Stomach (tissue), 9 donors: ENCODE measurements around the gene IL12RB2. TPM values are rescaled to one million over a fixed set of nuclear protein-coding genes. Genes with fewer than 3 reads are reported as not detected.

Source experiments
- DNase-seq, 2 donors: peaks; one replicate each; pipeline versions ENCODE4 v3.0.0 to v3.0.0-alpha.2; 2013 to 2019
- H3K27ac ChIP-seq, 5 donors: fragments of 200-600 bp in 4 of 5; sonication (generic) in 4 of 5; one replicate each; pipeline ENCODE4 v1.5.1; 2013 to 2019; ENCODE audit warnings: mild to moderate bottlenecking in 1 of 5, moderate library complexity in 1 of 5
- H3K27me3 ChIP-seq, 3 donors: fragments of 200-600 bp; sonication (generic); one replicate each; pipeline ENCODE4 v1.5.1; 2017 to 2019; ENCODE audit warnings: mixed run types in 1 of 3
- H3K36me3 ChIP-seq, 4 donors: fragments of 200-600 bp; sonication (generic); 1 replicate in 3 of 4; 2 replicates in 1 of 4; pipeline ENCODE4 v1.5.1; 2016 to 2019
- H3K4me1 ChIP-seq, 4 donors: fragments of 200-600 bp; sonication (generic); one replicate each; pipeline ENCODE4 v1.5.1; 2016 to 2019
- H3K4me3 ChIP-seq, 4 donors: fragments of 200-600 bp; sonication (generic) in 3 of 4; one replicate each; pipeline ENCODE4 v1.5.1; 2016 to 2019; ENCODE audit warnings: mild to moderate bottlenecking in 1 of 4
- H3K9me3 ChIP-seq, 4 donors: fragments of 200-600 bp; sonication (generic); one replicate each; pipeline ENCODE4 v1.5.1; 2016 to 2019
- CTCF ChIP-seq, 7 experiments: fragments of 450-650 bp in 4 of 7; fragments of 200-600 bp in 3 of 7; sonication (generic) in 3 of 7; IDR thresholded peaks; one replicate each; pipeline ENCODE4 v1.5.1; 2016 to 2019; ENCODE audit warnings: antibody characterized with exemption in 7 of 7, control low read depth in 2 of 7, mild to moderate bottlenecking in 1 of 7
- EP300 ChIP-seq: sonication (generic); formaldehyde crosslinking; IDR thresholded peaks from one replicate; pipeline ENCODE4 v1.6.1; 2017; ENCODE audit warnings: antibody characterized with exemption
- POLR2A ChIP-seq, 4 donors: fragments of 450-650 bp; IDR thresholded peaks; one replicate each; pipeline ENCODE4 v1.6.1; 2016; ENCODE audit warnings: antibody characterized with exemption in 4 of 4, control low read depth in 2 of 4, mild to moderate bottlenecking in 1 of 4, moderate library complexity in 1 of 4
- POLR2AphosphoS5 ChIP-seq, 3 donors: sonication (generic); formaldehyde crosslinking; IDR thresholded peaks; one replicate each; pipeline ENCODE4 v1.6.1; 2016; ENCODE audit warnings: antibody characterized with exemption in 3 of 3
- WGBS, 5 donors: extraction: QIAGEN DNeasy Blood & Tissue Kit in 3 of 5; methylation state at CpG; one replicate each; pipeline versions ENCODE4 v1.1.5 to v1.1.7; 2013 to 2018; 5-methylcytosine and 5-hydroxymethylcytosine counted together
- intact Hi-C: fragments of 100-400 bp; cut with DNase I; formaldehyde crosslinking; loops from one replicate; pipeline ENCODE4 v1.15.1; 2023; ENCODE audit warnings: low total_unique reads
- polyA plus RNA-seq, 3 donors: library from polyadenylated mRNA; stranded (reverse); fragments of 200-250 nt; gene quantifications; one replicate each; pipeline ENCODE4 v1.2.3, GENCODE V29; 2013
- total RNA-seq, 5 donors: library from RNA; depleted of rRNA; stranded (reverse); fragments of >200 nt; gene quantifications; one replicate each; pipeline versions ENCODE4 v1.1.0 to v1.2.3, GENCODE V29; 2014 to 2016
- donor health status: healthy with polysubstance abuse.
- donor health status: Bipolar disorder and iron deficiency.
- donor health status: healthy.

The IL12RB2 gene
- total and polyA plus RNA-seq, 8 donors: 0.06 to 1.2 (median 0.29) TPM; not detected in 3

GRCh38 chr1:67372898-67373297 is 65.2 kb downstream of the IL12RB2 start:
- Histone ChIP-seq H3K27ac (no peak overlapping the region), H3K9me3 (no peaks in the 10 kb centered on the region), H3K27me3 (no peaks in the 10 kb centered on the region), H3K4me1 (peaks cover 0 to 2% (median under 1%) of the 10 kb centered on the region in 4 donors), H3K36me3 (no peaks in the 10 kb centered on the region), H3K4me3 (no peak overlapping the region)
- no peak for DNase-seq
- no peak for TF ChIP-seq POLR2A (IDR thresholded peaks at IDR 0.05)
- no peak for TF ChIP-seq CTCF (IDR thresholded peaks at IDR 0.05)
- TF ChIP-seq POLR2AphosphoS5 (IDR thresholded peaks at IDR 0.05): no peak
- no peak for TF ChIP-seq EP300
- intact Hi-C loops: no loop called here

GRCh38 chr1:67376381-67376780 is 68.7 kb downstream of the IL12RB2 start:
- peaks cover 0 to 4% (median 0%) of the 10 kb centered on the region in 4 donors for H3K36me3 ChIP-seq
- H3K4me3 ChIP-seq: no peak overlapping the region
- no peaks in the 10 kb centered on the region for H3K9me3 ChIP-seq
- intact Hi-C loops: no loop called here
- 30 to 47% (median 34%) methylated on average over 3 of the region's 3 CpGs for WGBS, 5 donors
- no peaks in the 10 kb centered on the region for H3K4me1 ChIP-seq
- no peaks in the 10 kb centered on the region for H3K27me3 ChIP-seq
- peak in 1 of 2 donors; percentile 51 for DNase-seq
- TF ChIP-seq CTCF (IDR thresholded peaks at IDR 0.05): no peak
- TF ChIP-seq POLR2AphosphoS5 (IDR thresholded peaks at IDR 0.05): no peak
- no peak for TF ChIP-seq EP300
- no peak for TF ChIP-seq POLR2A (IDR thresholded peaks at IDR 0.05)
- no peak overlapping the region for H3K27ac ChIP-seq

GRCh38 chr1:67377253-67377652 is 69.6 kb downstream of the IL12RB2 start:
- DNase-seq: no peak

GRCh38 chr1:67381154-67381553 is 73.5 kb downstream of the IL12RB2 start:
- Histone ChIP-seq H3K27ac (no peak overlapping the region), H3K27me3 (no peaks in the 10 kb centered on the region), H3K4me3 (no peak overlapping the region), H3K4me1 (peaks cover 0 to 3% (median 0%) of the 10 kb centered on the region in 4 donors), H3K9me3 (peaks cover 5 to 17% (median 13%) of the 10 kb centered on the region in 4 donors), H3K36me3 (peaks cover 0 to 4% (median 0%) of the 10 kb centered on the region in 4 donors)
- no peak for DNase-seq
- intact Hi-C loops: no loop called here
- 72 to 82% (median 79%) methylated on average over 4 of the region's 4 CpGs for WGBS, 5 donors
- TF ChIP-seq POLR2A (IDR thresholded peaks at IDR 0.05) (no peak), POLR2AphosphoS5 (IDR thresholded peaks at IDR 0.05) (no peak), EP300 (no peak), CTCF (IDR thresholded peaks at IDR 0.05) (no peak)

More at GRCh38 chr1:67377253-67377652, 69.6 kb downstream of the IL12RB2 start:
- H3K27ac ChIP-seq: no peak overlapping the region
- H3K4me1 ChIP-seq: no peaks in the 10 kb centered on the region
- no peak overlapping the region for H3K4me3 ChIP-seq
- H3K9me3 ChIP-seq: no peaks in the 10 kb centered on the region
- intact Hi-C loops: no loop called here
- peaks cover 0 to 4% (median 0%) of the 10 kb centered on the region in 4 donors for H3K36me3 ChIP-seq
- no peak for TF ChIP-seq POLR2AphosphoS5 (IDR thresholded peaks at IDR 0.05)
- TF ChIP-seq EP300: no peak
- TF ChIP-seq POLR2A (IDR thresholded peaks at IDR 0.05): no peak
- TF ChIP-seq CTCF (IDR thresholded peaks at IDR 0.05): no peak
- 86 to 100% (median 93%) methylated on average over 1 of the region's 1 CpG for WGBS, 5 donors
- no peaks in the 10 kb centered on the region for H3K27me3 ChIP-seq
